ENCODE data around the gene FAM227B.

- TF ChIP-seq, protein P1, sequence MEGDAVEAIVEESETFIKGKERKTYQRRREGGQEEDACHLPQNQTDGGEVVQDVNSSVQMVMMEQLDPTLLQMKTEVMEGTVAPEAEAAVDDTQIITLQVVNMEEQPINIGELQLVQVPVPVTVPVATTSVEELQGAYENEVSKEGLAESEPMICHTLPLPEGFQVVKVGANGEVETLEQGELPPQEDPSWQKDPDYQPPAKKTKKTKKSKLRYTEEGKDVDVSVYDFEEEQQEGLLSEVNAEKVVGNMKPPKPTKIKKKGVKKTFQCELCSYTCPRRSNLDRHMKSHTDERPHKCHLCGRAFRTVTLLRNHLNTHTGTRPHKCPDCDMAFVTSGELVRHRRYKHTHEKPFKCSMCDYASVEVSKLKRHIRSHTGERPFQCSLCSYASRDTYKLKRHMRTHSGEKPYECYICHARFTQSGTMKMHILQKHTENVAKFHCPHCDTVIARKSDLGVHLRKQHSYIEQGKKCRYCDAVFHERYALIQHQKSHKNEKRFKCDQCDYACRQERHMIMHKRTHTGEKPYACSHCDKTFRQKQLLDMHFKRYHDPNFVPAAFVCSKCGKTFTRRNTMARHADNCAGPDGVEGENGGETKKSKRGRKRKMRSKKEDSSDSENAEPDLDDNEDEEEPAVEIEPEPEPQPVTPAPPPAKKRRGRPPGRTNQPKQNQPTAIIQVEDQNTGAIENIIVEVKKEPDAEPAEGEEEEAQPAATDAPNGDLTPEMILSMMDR (IDR thresholded peaks at IDR 0.05): no peak
- TF ChIP-seq EZH2 (IDR thresholded peaks at IDR 0.05): no peak
These were observed 1.3 kb upstream of the FAM227B start for GRCh38 chr15:49621887-49622286.
